ENCODE data around the gene SLX4IP.

GRCh38 chr20:10454151-10454750 lies 19.1 kb downstream of the SLX4IP start:
- TF ChIP-seq EP300 (IDR thresholded peaks at IDR 0.05) (no peak), POLR2A (IDR thresholded peaks at IDR 0.05) (no peak)
- TF ChIP-seq, protein P1, sequence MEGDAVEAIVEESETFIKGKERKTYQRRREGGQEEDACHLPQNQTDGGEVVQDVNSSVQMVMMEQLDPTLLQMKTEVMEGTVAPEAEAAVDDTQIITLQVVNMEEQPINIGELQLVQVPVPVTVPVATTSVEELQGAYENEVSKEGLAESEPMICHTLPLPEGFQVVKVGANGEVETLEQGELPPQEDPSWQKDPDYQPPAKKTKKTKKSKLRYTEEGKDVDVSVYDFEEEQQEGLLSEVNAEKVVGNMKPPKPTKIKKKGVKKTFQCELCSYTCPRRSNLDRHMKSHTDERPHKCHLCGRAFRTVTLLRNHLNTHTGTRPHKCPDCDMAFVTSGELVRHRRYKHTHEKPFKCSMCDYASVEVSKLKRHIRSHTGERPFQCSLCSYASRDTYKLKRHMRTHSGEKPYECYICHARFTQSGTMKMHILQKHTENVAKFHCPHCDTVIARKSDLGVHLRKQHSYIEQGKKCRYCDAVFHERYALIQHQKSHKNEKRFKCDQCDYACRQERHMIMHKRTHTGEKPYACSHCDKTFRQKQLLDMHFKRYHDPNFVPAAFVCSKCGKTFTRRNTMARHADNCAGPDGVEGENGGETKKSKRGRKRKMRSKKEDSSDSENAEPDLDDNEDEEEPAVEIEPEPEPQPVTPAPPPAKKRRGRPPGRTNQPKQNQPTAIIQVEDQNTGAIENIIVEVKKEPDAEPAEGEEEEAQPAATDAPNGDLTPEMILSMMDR (IDR thresholded peaks at IDR 0.05): no peak
